Panc1 (cell line): ENCODE results near the gene METTL27. TPM values are rescaled to one million over a fixed set of nuclear protein-coding genes. Genes with fewer than 3 reads are reported as not detected.

Experiments used
- ATAC-seq: fragments of 200-7000 bp; cut with Tn5 transposase; 2 replicates; pipeline ENCODE4 v1.9.1; 2020; ENCODE audit warnings: mild to moderate bottlenecking, moderate library complexity
- BruUV-seq: library from RNA; stranded (reverse); fragments of 400-500 nt; replicated peaks from 2 replicates; lab custom pipeline; 2021; lab: Mats Ljungman, UMichigan
- CTCF ChIA-PET: fragments of 300-600 bp; sonication (Branson Sonifier 250); formaldehyde crosslinking; loops from one replicate; lab custom pipeline; 2022; ENCODE audit warnings: antibody characterized with exemption; lab: Charles Lee
- POLR2A ChIA-PET: fragments of 300-600 bp; sonication (Branson Sonifier 250); formaldehyde crosslinking; loops from one replicate; lab custom pipeline; 2022; ENCODE audit warnings: antibody characterized with exemption; lab: Charles Lee
- DNase-seq: peaks from one replicate; pipeline ENCODE4 v3.0.0-alpha.2; 2010; ENCODE audit warnings: low read depth, low spot score
- H3K27ac ChIP-seq: 2 replicates; pipeline ENCODE4 v1.5.1; 2011; ENCODE audit warnings: mild to moderate bottlenecking, low read length, inconsistent platforms
- H3K27me3 ChIP-seq: fragments of 200-500 bp; sonication (Bioruptor generic); 2 replicates; pipeline ENCODE4 v1.6.0; 2014; ENCODE audit warnings: low read length, inconsistent platforms; ENCODE audit not compliant: control insufficient read depth, insufficient read depth
- H3K36me3 ChIP-seq: fragments of 200-500 bp; sonication (Bioruptor generic); 2 replicates; pipeline ENCODE4 v1.5.1; 2014; ENCODE audit warnings: inconsistent platforms, mild to moderate bottlenecking, low read length, moderate library complexity; ENCODE audit not compliant: control insufficient read depth, insufficient read depth
- H3K4me1 ChIP-seq: 2 replicates; pipeline ENCODE4 v1.5.1; 2011; ENCODE audit warnings: inconsistent platforms, mild to moderate bottlenecking, low read length, moderate library complexity; ENCODE audit not compliant: control insufficient read depth, insufficient read depth
- H3K4me3 ChIP-seq, 2 experiments: 2 replicates each; pipeline ENCODE4 v1.5.1; 2011 to 2012; ENCODE audit warnings: low read depth in 2 of 2, low read length in 2 of 2, mild to moderate bottlenecking in 2 of 2, inconsistent platforms in 1 of 2, moderate library complexity in 1 of 2
- H3K9me3 ChIP-seq: fragments of 200-500 bp; sonication (Bioruptor generic); 2 replicates; pipeline ENCODE4 v1.5.1; 2014; ENCODE audit warnings: low read depth, mild to moderate bottlenecking, inconsistent platforms, low read length, moderate library complexity; ENCODE audit not compliant: control insufficient read depth, insufficient read depth
- CTCF ChIP-seq: fragments of 450-650 bp; IDR thresholded peaks from 2 replicates; pipeline ENCODE4 v1.5.1; 2017; ENCODE audit warnings: mild to moderate bottlenecking
- POLR2AphosphoS5 ChIP-seq: IDR thresholded peaks from 2 replicates; pipeline ENCODE4 v1.6.1; 2012; ENCODE audit warnings: mild to moderate bottlenecking, low read depth, low read length, moderate library complexity
- REST ChIP-seq, 2 experiments: IDR thresholded peaks; 2 replicates each; pipeline ENCODE4 v1.6.1; 2011 to 2012; ENCODE audit warnings: low read depth in 2 of 2, control low read depth in 1 of 2, low read length in 1 of 2, mild to moderate bottlenecking in 1 of 2, moderate library complexity in 1 of 2; ENCODE audit not compliant: insufficient read depth in 1 of 2
- SIN3A ChIP-seq: IDR thresholded peaks from 2 replicates; pipeline ENCODE4 v1.6.1; 2012; ENCODE audit warnings: low read depth, mild to moderate bottlenecking, low read length, moderate library complexity, borderline replicate concordance; ENCODE audit not compliant: insufficient read depth
- TCF7L2 ChIP-seq: IDR thresholded peaks from 2 replicates; pipeline ENCODE4 v1.6.1; 2011; ENCODE audit warnings: mild to moderate bottlenecking, low read depth, low read length, inconsistent platforms
- in situ Hi-C: cut with HindIII; loops from 2 replicates; pipeline ENCODE4 v1.10.0; 2016; ENCODE audit warnings: low sequenced_read_pairs, low pct_unique_long_range_greater_than_20kb
- intact Hi-C: fragments of 100-400 bp; cut with micrococcal nuclease; formaldehyde crosslinking; loops from one replicate; pipeline ENCODE4 v1.10.0; 2022; ENCODE audit not compliant: unreplicated experiment
- total RNA-seq: library from RNA; stranded (reverse); gene quantifications from one replicate; pipeline ENCODE4 v1.2.1, GENCODE V29; 2021; ENCODE audit not compliant: unreplicated experiment

The METTL27 gene
- total RNA-seq, 1 experiment from 2014 or later, result 3.4 TPM

- TF ChIP-seq SIN3A (no peak), TCF7L2 (no peak), POLR2AphosphoS5 (no peak), CTCF (no peak), REST (IDR thresholded peaks at IDR 0.05; ENCODE audit: insufficient read depth in 1 of 2, low read depth in 2 of 2, low read length in 1 of 2) (no peak)
- H3K36me3 ChIP-seq, result no peaks in the 10 kb centered on the region
- intact Hi-C loops, result no loop called here
- BruUV-seq, result no TSS peak
- no peak overlapping the region for H3K4me3 ChIP-seq
- H3K27ac ChIP-seq, result peak overlapping the region; percentile 39; the same call in 1 of the 2 replicates
- H3K27me3 ChIP-seq, result no peaks in the 10 kb centered on the region
- ATAC-seq (peak; percentile 56), DNase-seq (no peak)
- in situ Hi-C loops, result no loop called here
- no peaks in the 10 kb centered on the region for H3K9me3 ChIP-seq
- ChIA-PET CTCF (interaction anchor here (0.6 kb wide), 1 partner anchor 190 kb away, joined by 10 read pairs; no protein-coding TSS in a partner anchor), POLR2A (interaction anchor here (0.6 kb wide), 1 partner anchor 148 kb away, joined by 7 read pairs; no protein-coding TSS in a partner anchor)
- peaks cover 6% of the 10 kb centered on the region; the same call in 1 of the 2 replicates for H3K4me1 ChIP-seq
Observed at GRCh38 chr7:73809467-73809951, 32.8 kb downstream of the METTL27 start.

GRCh38 chr7:73802459-73802858 is 39.9 kb downstream of the METTL27 start:
- Histone ChIP-seq H3K27me3 (no peaks in the 10 kb centered on the region), H3K9me3 (no peaks in the 10 kb centered on the region), H3K4me1 (peaks cover 18% of the 10 kb centered on the region), H3K36me3 (no peaks in the 10 kb centered on the region), H3K27ac (no peak overlapping the region), H3K4me3 (no peak overlapping the region)
- intact Hi-C loops (no loop called here), in situ Hi-C loops (no loop called here)
- no TSS peak for BruUV-seq
- CTCF ChIA-PET, result no interaction called here
- no peak for DNase-seq
- TF ChIP-seq SIN3A (no peak), CTCF (no peak), TCF7L2 (no peak), REST (IDR thresholded peaks at IDR 0.05; ENCODE audit: insufficient read depth in 1 of 2, low read depth in 2 of 2, low read length in 1 of 2) (no peak), POLR2AphosphoS5 (no peak)
- POLR2A ChIA-PET, result no interaction called here
- no peak for ATAC-seq
